Measurements from ENCODE around the gene MRPL24. TPM values are rescaled to one million over a fixed set of nuclear protein-coding genes. Genes with fewer than 3 reads are reported as not detected.

MRPL24 gene
- polyA plus RNA-seq, 1 donor: 58.1 TPM

- Histone ChIP-seq H3K27ac (ENCODE audit: low read length) (peak within 1 kb of the TSS; percentile 94), H3K27me3 (ENCODE audit: control insufficient read depth, insufficient read depth, low read length) (no peaks in the 10 kb centered on the region), H3K36me3 (ENCODE audit: control insufficient read depth, insufficient read depth, low read length) (peaks cover 32% of the 10 kb centered on the region), H3K4me3 (ENCODE audit: low read length) (peak within 1 kb of the TSS; percentile 76), H3K4me1 (ENCODE audit: control insufficient read depth, insufficient read depth, low read length) (peaks cover 33% of the 10 kb centered on the region), H3K9me3 (ENCODE audit: control insufficient read depth, low read depth, low read length) (no peaks in the 10 kb centered on the region)
- 0% methylated on average over 2 of the region's 57 CpGs for WGBS (ENCODE audit: insufficient coverage, low lambda C conversion rate)
- peak; percentile 99 for DNase-seq
Measured at GRCh38 chr1:156728599-156729462, 12.1 kb downstream of the MRPL24 start, which contains the start of gene ISG20L2. ISG20L2 (minus strand) TSS chr1:156728766; CDS start chr1:156727652, 1,114 bp downstream.

- H3K36me3 ChIP-seq (ENCODE audit: control insufficient read depth, insufficient read depth, low read length): peaks cover 32% of the 10 kb centered on the region
- H3K27ac ChIP-seq (ENCODE audit: low read length): peak within 1 kb of the TSS; percentile 94
- no peaks in the 10 kb centered on the region for H3K27me3 ChIP-seq (ENCODE audit: control insufficient read depth, insufficient read depth, low read length)
- WGBS (ENCODE audit: insufficient coverage, low lambda C conversion rate): no CpG with 5 or more reads among the region's 46 CpGs
- H3K9me3 ChIP-seq (ENCODE audit: control insufficient read depth, low read depth, low read length): no peaks in the 10 kb centered on the region
- peak within 1 kb of the TSS; percentile 76 for H3K4me3 ChIP-seq (ENCODE audit: low read length)
- DNase-seq: peak; percentile 79 to 88
- H3K4me1 ChIP-seq (ENCODE audit: control insufficient read depth, insufficient read depth, low read length): peaks cover 33% of the 10 kb centered on the region
Measured at GRCh38 chr1:156727926-156728598, 12.8 kb downstream of the MRPL24 start, which contains the start of gene METTL25B. METTL25B (plus strand) TSS chr1:156728469; CDS start chr1:156729105, 636 bp downstream.

GRCh38 chr1:156727492-156727891, 13.4 kb downstream of the MRPL24 start:
- no peaks in the 10 kb centered on the region for H3K27me3 ChIP-seq (ENCODE audit: control insufficient read depth, insufficient read depth, low read length)
- DNase-seq: no peak
- H3K4me1 ChIP-seq (ENCODE audit: control insufficient read depth, insufficient read depth, low read length): peaks cover 33% of the 10 kb centered on the region
- H3K36me3 ChIP-seq (ENCODE audit: control insufficient read depth, insufficient read depth, low read length): peaks cover 32% of the 10 kb centered on the region
- no peaks in the 10 kb centered on the region for H3K9me3 ChIP-seq (ENCODE audit: control insufficient read depth, low read depth, low read length)
- H3K4me3 ChIP-seq (ENCODE audit: low read length): peak overlapping the region; percentile 76
- WGBS (ENCODE audit: insufficient coverage, low lambda C conversion rate): 0% methylated on average over 2 of the region's 7 CpGs
- H3K27ac ChIP-seq (ENCODE audit: low read length): peak overlapping the region; percentile 94

GRCh38 chr1:156726549-156727226, 14.2 kb downstream of the MRPL24 start:
- no peaks in the 10 kb centered on the region for H3K9me3 ChIP-seq (ENCODE audit: control insufficient read depth, low read depth, low read length)
- H3K4me1 ChIP-seq (ENCODE audit: control insufficient read depth, insufficient read depth, low read length): peaks cover 33% of the 10 kb centered on the region
- H3K27me3 ChIP-seq (ENCODE audit: control insufficient read depth, insufficient read depth, low read length): no peaks in the 10 kb centered on the region
- DNase-seq: peak in 1 of 2 donors; percentile 58
- H3K4me3 ChIP-seq (ENCODE audit: low read length): peak overlapping the region; percentile 76
- H3K36me3 ChIP-seq (ENCODE audit: control insufficient read depth, insufficient read depth, low read length): peaks cover 28% of the 10 kb centered on the region
- H3K27ac ChIP-seq (ENCODE audit: low read length): no peak overlapping the region
- WGBS (ENCODE audit: insufficient coverage, low lambda C conversion rate): 40% methylated on average over 2 of the region's 15 CpGs

- 100% methylated on average over 1 of the region's 18 CpGs for WGBS (ENCODE audit: insufficient coverage, low lambda C conversion rate)
- peak; percentile 82 to 86 for DNase-seq
- no peak overlapping the region for H3K27ac ChIP-seq (ENCODE audit: low read length)
Measured at GRCh38 chr1:156725683-156726280, 15.1 kb downstream of the MRPL24 start.

GRCh38 chr1:156721535-156721934, 19.4 kb downstream of the MRPL24 start:
- no CpG with 5 or more reads among the region's 4 CpGs for WGBS (ENCODE audit: insufficient coverage, low lambda C conversion rate)
- Histone ChIP-seq H3K9me3 (ENCODE audit: control insufficient read depth, low read depth, low read length) (no peaks in the 10 kb centered on the region), H3K36me3 (ENCODE audit: control insufficient read depth, insufficient read depth, low read length) (peaks cover 40% of the 10 kb centered on the region)

More at GRCh38 chr1:156725683-156726280, 15.1 kb downstream of the MRPL24 start:
- H3K27me3 ChIP-seq (ENCODE audit: control insufficient read depth, insufficient read depth, low read length): no peaks in the 10 kb centered on the region
- H3K4me1 ChIP-seq (ENCODE audit: control insufficient read depth, insufficient read depth, low read length): peaks cover 33% of the 10 kb centered on the region
- peaks cover 37% of the 10 kb centered on the region for H3K36me3 ChIP-seq (ENCODE audit: control insufficient read depth, insufficient read depth, low read length)
- no peaks in the 10 kb centered on the region for H3K9me3 ChIP-seq (ENCODE audit: control insufficient read depth, low read depth, low read length)
- peak overlapping the region; percentile 76 for H3K4me3 ChIP-seq (ENCODE audit: low read length)

GRCh38 chr1:156721131-156721530, 19.8 kb downstream of the MRPL24 start:
- H3K27ac ChIP-seq (ENCODE audit: low read length): no peak overlapping the region
- H3K27me3 ChIP-seq (ENCODE audit: control insufficient read depth, insufficient read depth, low read length): no peaks in the 10 kb centered on the region
- no peak for DNase-seq
- H3K36me3 ChIP-seq (ENCODE audit: control insufficient read depth, insufficient read depth, low read length): peaks cover 40% of the 10 kb centered on the region
- no peak overlapping the region for H3K4me3 ChIP-seq (ENCODE audit: low read length)
- peaks cover 10% of the 10 kb centered on the region for H3K4me1 ChIP-seq (ENCODE audit: control insufficient read depth, insufficient read depth, low read length)
- no peaks in the 10 kb centered on the region for H3K9me3 ChIP-seq (ENCODE audit: control insufficient read depth, low read depth, low read length)
- WGBS (ENCODE audit: insufficient coverage, low lambda C conversion rate): no CpG with 5 or more reads among the region's 2 CpGs

More at GRCh38 chr1:156721535-156721934, 19.4 kb downstream of the MRPL24 start:
- no peaks in the 10 kb centered on the region for H3K27me3 ChIP-seq (ENCODE audit: control insufficient read depth, insufficient read depth, low read length)
- peaks cover 14% of the 10 kb centered on the region for H3K4me1 ChIP-seq (ENCODE audit: control insufficient read depth, insufficient read depth, low read length)
- DNase-seq: no peak
- H3K27ac ChIP-seq (ENCODE audit: low read length): no peak overlapping the region
- H3K4me3 ChIP-seq (ENCODE audit: low read length): no peak overlapping the region

- WGBS (ENCODE audit: insufficient coverage, low lambda C conversion rate): no CpG with 5 or more reads among the region's 4 CpGs
- no peaks in the 10 kb centered on the region for H3K4me1 ChIP-seq (ENCODE audit: control insufficient read depth, insufficient read depth, low read length)
- peaks cover 20% of the 10 kb centered on the region for H3K36me3 ChIP-seq (ENCODE audit: control insufficient read depth, insufficient read depth, low read length)
- no peak overlapping the region for H3K4me3 ChIP-seq (ENCODE audit: low read length)
- DNase-seq: no peak
- H3K27me3 ChIP-seq (ENCODE audit: control insufficient read depth, insufficient read depth, low read length): no peaks in the 10 kb centered on the region
- H3K9me3 ChIP-seq (ENCODE audit: control insufficient read depth, low read depth, low read length): no peaks in the 10 kb centered on the region
- no peak overlapping the region for H3K27ac ChIP-seq (ENCODE audit: low read length)
Measured at GRCh38 chr1:156717351-156717750, 23.5 kb downstream of the MRPL24 start.

GRCh38 chr1:156714830-156715229, 26.1 kb downstream of the MRPL24 start:
- no peak overlapping the region for H3K27ac ChIP-seq (ENCODE audit: low read length)
- H3K36me3 ChIP-seq (ENCODE audit: control insufficient read depth, insufficient read depth, low read length): peaks cover 6% of the 10 kb centered on the region
- H3K9me3 ChIP-seq (ENCODE audit: control insufficient read depth, low read depth, low read length): no peaks in the 10 kb centered on the region
- peaks cover 3% of the 10 kb centered on the region for H3K4me1 ChIP-seq (ENCODE audit: control insufficient read depth, insufficient read depth, low read length)
- H3K4me3 ChIP-seq (ENCODE audit: low read length): no peak overlapping the region
- no CpG with 5 or more reads among the region's 3 CpGs for WGBS (ENCODE audit: insufficient coverage, low lambda C conversion rate)
- DNase-seq: no peak
- no peaks in the 10 kb centered on the region for H3K27me3 ChIP-seq (ENCODE audit: control insufficient read depth, insufficient read depth, low read length)

All from large intestine (tissue), 3 donors.